Body of pancreas (tissue), 4 donors: ENCODE results near the gene NINL.

ENCODE experiments used
- POLR2A ChIP-seq, 3 donors: fragments of 450-650 bp; IDR thresholded peaks; one replicate each; pipeline ENCODE4 v1.6.1; 2016; ENCODE audit warnings: antibody characterized with exemption in 3 of 3, mild to moderate bottlenecking in 2 of 3
- TF ChIP-seq, protein P1 (sequence below), 7 experiments: fragments of 450-650 bp in 4 of 7; fragments of 200-600 bp in 3 of 7; sonication (generic) in 3 of 7; IDR thresholded peaks; one replicate each; pipeline ENCODE4 v1.5.1; 2016 to 2019; ENCODE audit warnings: antibody characterized with exemption in 7 of 7

DNA sequence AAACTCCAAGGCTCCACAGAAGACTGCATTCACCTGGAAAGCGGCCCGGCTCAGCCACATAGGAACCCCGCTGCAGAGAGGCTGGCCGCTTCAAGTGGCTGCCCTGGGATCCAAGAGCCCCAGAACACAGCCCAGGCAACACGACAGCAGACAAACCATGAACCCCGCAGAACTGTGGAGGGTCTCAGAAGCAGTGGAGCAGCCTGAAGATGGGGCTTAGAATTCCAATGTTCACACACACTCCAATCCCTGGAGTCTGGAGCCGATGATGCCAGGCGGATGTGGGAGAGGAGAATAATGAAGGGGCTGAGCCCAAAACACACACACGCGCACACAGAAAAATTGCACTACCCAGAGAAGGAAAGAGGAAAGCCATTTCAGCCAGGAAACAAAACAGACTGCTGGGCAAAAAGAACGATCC is 52.4 kb downstream of the NINL start:
- TF ChIP-seq, protein P1, sequence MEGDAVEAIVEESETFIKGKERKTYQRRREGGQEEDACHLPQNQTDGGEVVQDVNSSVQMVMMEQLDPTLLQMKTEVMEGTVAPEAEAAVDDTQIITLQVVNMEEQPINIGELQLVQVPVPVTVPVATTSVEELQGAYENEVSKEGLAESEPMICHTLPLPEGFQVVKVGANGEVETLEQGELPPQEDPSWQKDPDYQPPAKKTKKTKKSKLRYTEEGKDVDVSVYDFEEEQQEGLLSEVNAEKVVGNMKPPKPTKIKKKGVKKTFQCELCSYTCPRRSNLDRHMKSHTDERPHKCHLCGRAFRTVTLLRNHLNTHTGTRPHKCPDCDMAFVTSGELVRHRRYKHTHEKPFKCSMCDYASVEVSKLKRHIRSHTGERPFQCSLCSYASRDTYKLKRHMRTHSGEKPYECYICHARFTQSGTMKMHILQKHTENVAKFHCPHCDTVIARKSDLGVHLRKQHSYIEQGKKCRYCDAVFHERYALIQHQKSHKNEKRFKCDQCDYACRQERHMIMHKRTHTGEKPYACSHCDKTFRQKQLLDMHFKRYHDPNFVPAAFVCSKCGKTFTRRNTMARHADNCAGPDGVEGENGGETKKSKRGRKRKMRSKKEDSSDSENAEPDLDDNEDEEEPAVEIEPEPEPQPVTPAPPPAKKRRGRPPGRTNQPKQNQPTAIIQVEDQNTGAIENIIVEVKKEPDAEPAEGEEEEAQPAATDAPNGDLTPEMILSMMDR (IDR thresholded peaks at IDR 0.05) = no peak
- no peak for TF ChIP-seq POLR2A (IDR thresholded peaks at IDR 0.05)
